IMR-90 (cell line): Measurements from ENCODE around the gene PLEKHH1. TPM values are rescaled to one million over a fixed set of nuclear protein-coding genes. Genes with fewer than 3 reads are reported as not detected.

Source experiments
- ATAC-seq: fragments of 200-7000 bp; cut with Tn5 transposase; 2 replicates; pipeline ENCODE4 v1.9.1; 2020; ENCODE audit warnings: low read depth, mild to moderate bottlenecking, moderate library complexity
- BruUV-seq: library from RNA; stranded (reverse); fragments of 400-500 nt; replicated peaks from 2 replicates; lab custom pipeline; 2021; lab: Mats Ljungman, UMichigan
- CTCF ChIA-PET: fragments of 300-600 bp; formaldehyde crosslinking; extraction: SDS; loops from one replicate; lab custom pipeline; 2021; ENCODE audit warnings: antibody characterized with exemption; lab: Yijun Ruan, JAX
- POLR2A ChIA-PET: fragments of 300-600 bp; sonication (Branson Sonifier 250); formaldehyde crosslinking; loops from one replicate; lab custom pipeline; 2022; ENCODE audit warnings: antibody characterized with exemption; ENCODE audit not compliant: unreplicated experiment; lab: Charles Lee
- DNase-seq: peaks from one replicate; pipeline ENCODE4 v3.0.0; 2013
- H2AFZ ChIP-seq: replicated peaks from 2 replicates; pipeline ENCODE3; 2013; ENCODE audit warnings: low read length, mild to moderate bottlenecking; ENCODE audit not compliant: poor library complexity
- H2AK5ac ChIP-seq: 2 replicates; pipeline ENCODE4 v1.6.1; 2013; ENCODE audit warnings: low read depth, low read length, inconsistent platforms
- H2AK9ac ChIP-seq: replicated peaks from 2 replicates; pipeline ENCODE3; 2013; ENCODE audit warnings: mild to moderate bottlenecking, low read depth, low read length, moderate library complexity; ENCODE audit not compliant: poor library complexity
- H2BK120ac ChIP-seq: 2 replicates; pipeline ENCODE4 v1.6.1; 2013; ENCODE audit warnings: low read depth, low read length, inconsistent platforms
- H2BK15ac ChIP-seq: 3 replicates; pipeline ENCODE4 v1.6.1; 2013; ENCODE audit warnings: low read depth, low read length, inconsistent platforms
- H2BK20ac ChIP-seq: 2 replicates; pipeline ENCODE4 v1.6.1; 2013; ENCODE audit warnings: low read depth, mild to moderate bottlenecking, inconsistent platforms, low read length, moderate library complexity
- H2BK5ac ChIP-seq: 2 replicates; pipeline ENCODE4 v1.6.1; 2013; ENCODE audit warnings: mild to moderate bottlenecking, low read depth, low read length, inconsistent platforms; ENCODE audit not compliant: poor library complexity, severe bottlenecking
- H3K14ac ChIP-seq: replicated peaks from 2 replicates; pipeline ENCODE4 v1.6.1; 2013; ENCODE audit warnings: low read depth, low read length, inconsistent platforms
- H3K18ac ChIP-seq: 2 replicates; pipeline ENCODE4 v1.6.1; 2013; ENCODE audit warnings: low read depth, low read length, control low read depth
- H3K23ac ChIP-seq: 2 replicates; pipeline ENCODE4 v1.6.1; 2013; ENCODE audit warnings: low read depth, low read length, inconsistent platforms
- H3K27ac ChIP-seq: 2 replicates; pipeline ENCODE4 v1.5.1; 2013; ENCODE audit warnings: mild to moderate bottlenecking, control low read depth, low read length; ENCODE audit not compliant: insufficient read depth
- H3K27me3 ChIP-seq: 2 replicates; pipeline ENCODE4 v1.6.1; 2013; ENCODE audit warnings: low read length; ENCODE audit not compliant: control insufficient read depth, insufficient read depth
- H3K36me3 ChIP-seq: 2 replicates; pipeline ENCODE4 v1.6.1; 2013; ENCODE audit warnings: low read length, mixed read lengths; ENCODE audit not compliant: control insufficient read depth, insufficient read depth
- H3K4ac ChIP-seq: 2 replicates; pipeline ENCODE4 v1.6.1; 2013; ENCODE audit warnings: low read depth, low read length, inconsistent platforms
- H3K4me1 ChIP-seq: 2 replicates; pipeline ENCODE4 v1.6.1; 2013; ENCODE audit warnings: low read length, mixed read lengths; ENCODE audit not compliant: control insufficient read depth, insufficient read depth
- H3K4me2 ChIP-seq: 2 replicates; pipeline ENCODE4 v1.6.1; 2013; ENCODE audit warnings: low read depth, mild to moderate bottlenecking, control low read depth, low read length, moderate library complexity
- H3K4me3 ChIP-seq: 2 replicates; pipeline ENCODE4 v1.5.1; 2013; ENCODE audit warnings: low read depth, mild to moderate bottlenecking, control low read depth, low read length, moderate library complexity; ENCODE audit not compliant: insufficient read depth
- H3K56ac ChIP-seq: 2 replicates; pipeline ENCODE4 v1.6.1; 2013; ENCODE audit warnings: low read length, inconsistent platforms; ENCODE audit not compliant: insufficient read depth; ENCODE audit errors: extremely low read depth
- H3K79me1 ChIP-seq, 2 experiments: 2 replicates each; pipeline ENCODE4 v1.6.1; 2013; ENCODE audit warnings: low read length in 2 of 2, inconsistent platforms in 1 of 2, low read depth in 1 of 2
- H3K9ac ChIP-seq: 2 replicates; pipeline ENCODE4 v1.6.1; 2013; ENCODE audit warnings: low read depth, low read length, control low read depth
- H3K9me1 ChIP-seq: 2 replicates; pipeline ENCODE4 v1.6.1; 2013; ENCODE audit warnings: low read length, inconsistent platforms; ENCODE audit not compliant: insufficient read depth
- H3K9me3 ChIP-seq: 2 replicates; pipeline ENCODE4 v1.6.1; 2013; ENCODE audit warnings: low read length; ENCODE audit not compliant: control insufficient read depth, insufficient read depth
- H4K20me1 ChIP-seq: 2 replicates; pipeline ENCODE4 v1.6.1; 2013; ENCODE audit warnings: low read length, inconsistent platforms; ENCODE audit not compliant: insufficient read depth
- H4K5ac ChIP-seq: 2 replicates; pipeline ENCODE4 v1.6.1; 2013; ENCODE audit warnings: mild to moderate bottlenecking, low read depth, low read length, control low read depth
- H4K8ac ChIP-seq, 2 experiments: 2 replicates each; pipeline ENCODE4 v1.6.1; 2013; ENCODE audit warnings: low read depth in 2 of 2, low read length in 2 of 2, control low read depth in 1 of 2, inconsistent platforms in 1 of 2
- H4K91ac ChIP-seq: 2 replicates; pipeline ENCODE4 v1.6.1; 2013; ENCODE audit warnings: low read depth, low read length, inconsistent platforms; ENCODE audit not compliant: insufficient read depth
- BHLHE40 ChIP-seq: fragments of 150-350 bp; IDR thresholded peaks from 2 replicates; pipeline ENCODE4 v1.6.1; 2016; ENCODE audit warnings: mild to moderate bottlenecking, low read depth, low read length
- CHD1 ChIP-seq: IDR thresholded peaks from 2 replicates; pipeline ENCODE4 v1.6.1; 2012; ENCODE audit warnings: low read depth, low read length, improper control_type of control experiment
- MAFK ChIP-seq: IDR thresholded peaks from 2 replicates; pipeline ENCODE4 v1.6.1; 2012; ENCODE audit warnings: low read depth, low read length, improper control_type of control experiment
- RAD21 ChIP-seq: IDR thresholded peaks from 2 replicates; pipeline ENCODE4 v1.6.1; 2012; ENCODE audit warnings: low read length, improper control_type of control experiment
- WGBS, 2 experiments: methylation state at CpG; one replicate each; pipeline versions ENCODE4 v1.1.5 to v1.1.7; 2013; ENCODE audit warnings: missing lambda C conversion rate in 2 of 2; ENCODE audit not compliant: insufficient read length in 1 of 2; ENCODE audit errors: extremely low coverage in 2 of 2; 5-methylcytosine and 5-hydroxymethylcytosine counted together
- dilution Hi-C: fragments of 300-500 bp; cut with HindIII; formaldehyde crosslinking; loops from one replicate; pipeline ENCODE4 v1.14.3; 2018; ENCODE audit warnings: low sequenced_read_pairs; ENCODE audit not compliant: unreplicated experiment
- in situ Hi-C: fragments of 300-500 bp; cut with MboI; formaldehyde crosslinking; loops from 3 replicates; pipeline ENCODE4 v1.14.3; 2019; ENCODE audit warnings: low sequenced_read_pairs, inconsistent platforms, mixed read lengths
- intact Hi-C: fragments of 100-400 bp; cut with micrococcal nuclease; formaldehyde crosslinking; loops from 2 replicates; pipeline ENCODE4 v1.10.0; 2022
- polyA plus RNA-seq, 3 experiments: library from polyadenylated mRNA; depleted of rRNA; stranded (reverse); fragments of >200 nt; gene quantifications; 2 replicates each; pipeline ENCODE4 v1.2.3, GENCODE V29; 2012; ENCODE audit warnings: low replicate concordance in 1 of 3
- total RNA-seq: library from RNA; depleted of rRNA; stranded (reverse); fragments of >200 nt; gene quantifications from 2 replicates; pipeline ENCODE4 v1.2.3, GENCODE V29; 2012

The PLEKHH1 gene
- total and polyA plus RNA-seq, 2 of the 4 experiments (the other 2 are of a cell fraction), result under 0.01 to 0.34 TPM

- H3K18ac ChIP-seq, result no peak overlapping the region
- no peak overlapping the region for H4K5ac ChIP-seq
- H3K14ac ChIP-seq, result no peak overlapping the region
- intact Hi-C loops, result no loop called here
- no peak overlapping the region for H4K8ac ChIP-seq
- dilution Hi-C loops, result no loop called here
- ATAC-seq (no peak), DNase-seq (no peak)
- no peak overlapping the region for H3K9ac ChIP-seq
- BruUV-seq, result no TSS peak
- H3K36me3 ChIP-seq, result no peaks in the 10 kb centered on the region
- no peak overlapping the region for H2BK5ac ChIP-seq
- ChIA-PET POLR2A (no interaction called here), CTCF (no interaction called here)
- TF ChIP-seq RAD21 (no peak), CHD1 (no peak), BHLHE40 (no peak), MAFK (no peak)
- H3K27ac ChIP-seq, result no peak overlapping the region
- no peak overlapping the region for H2AK9ac ChIP-seq
- H2AK5ac ChIP-seq, result no peak overlapping the region
- H4K20me1 ChIP-seq, result no peaks in the 10 kb centered on the region
- H2BK120ac ChIP-seq, result no peak overlapping the region
- in situ Hi-C loops, result no loop called here
- no CpG with 5 or more reads among the region's 2 CpGs for WGBS, 2 experiments
- no peaks in the 10 kb centered on the region for H3K4me1 ChIP-seq
- H3K79me1 ChIP-seq, result no peaks in the 10 kb centered on the region
- H2AFZ ChIP-seq, result no peak overlapping the region
- H3K4ac ChIP-seq, result no peak overlapping the region
- no peak overlapping the region for H2BK20ac ChIP-seq
- no peak overlapping the region for H4K91ac ChIP-seq
- no peak overlapping the region for H3K4me2 ChIP-seq
- H3K27me3 ChIP-seq, result peaks cover 51% of the 10 kb centered on the region
- no peaks in the 10 kb centered on the region for H3K9me1 ChIP-seq
- no peak overlapping the region for H3K56ac ChIP-seq
- H3K4me3 ChIP-seq, result no peak overlapping the region
- no peak overlapping the region for H3K23ac ChIP-seq
- no peaks in the 10 kb centered on the region for H3K9me3 ChIP-seq
- no peak overlapping the region for H2BK15ac ChIP-seq
Observed at GRCh38 chr14:67522270-67522669, 10.8 kb upstream of the PLEKHH1 start.
